Inflammatory macrophage treated with lipopolysaccharide for 1 hour (primary cell): ENCODE measurements around the gene RXFP4.
"Not testable (repeated sequence)": the region's sequence is repeated elsewhere in the genome, so short reads cannot be mapped to it uniquely, and the experiment has no call there.

Experiments used
- DNase-seq, 2 donors: peaks; one replicate each; pipeline ENCODE4 v3.0.0-alpha.2; 2020 to 2022

RXFP4 gene

GRCh38 chr1:155940993-155941844, at the start of gene RXFP4:
Gene RXFP4 (plus strand): TSS chr1:155941638. CDS start chr1:155941710, 72 bp downstream.
- no peak for DNase-seq

GRCh38 chr1:155892796-155893195, 48.6 kb upstream of the RXFP4 start:
- DNase-seq, result no peak

GRCh38 chr1:155893389-155894142, 47.9 kb upstream of the RXFP4 start:
- peak; percentile 61 to 65 for DNase-seq

GRCh38 chr1:155895617-155896016, 45.8 kb upstream of the RXFP4 start:
- DNase-seq, result not testable (repeated sequence)

GRCh38 chr1:155896476-155896875, 45.0 kb upstream of the RXFP4 start:
- not testable (repeated sequence) for DNase-seq

- DNase-seq, result no peak
Observed at GRCh38 chr1:155897746-155898145, 43.7 kb upstream of the RXFP4 start.

DNA sequence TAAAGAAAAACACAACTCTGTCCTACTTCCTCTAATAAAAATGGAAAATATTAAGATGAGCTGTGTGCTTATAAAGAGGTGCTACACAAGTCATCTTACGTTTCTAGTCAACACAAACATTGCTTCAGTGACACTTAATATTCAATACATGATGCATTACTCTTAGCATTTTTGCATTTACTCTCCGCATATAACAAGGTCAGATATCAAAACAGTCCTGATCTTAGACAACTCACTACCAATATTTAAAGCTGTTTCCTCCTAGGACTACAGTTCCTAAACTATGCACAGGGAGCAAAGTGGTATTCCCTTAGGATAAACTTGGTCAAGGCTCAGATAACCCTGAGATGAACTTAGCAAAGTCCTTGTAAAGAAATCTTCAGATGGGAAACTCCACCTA, 42.5 kb upstream of the RXFP4 start:
- no peak for DNase-seq

- DNase-seq, result no peak
Observed at GRCh38 chr1:155899683-155900082, 41.8 kb upstream of the RXFP4 start.

- DNase-seq, result no peak
Observed at GRCh38 chr1:155900161-155900560, 41.3 kb upstream of the RXFP4 start.

DNA sequence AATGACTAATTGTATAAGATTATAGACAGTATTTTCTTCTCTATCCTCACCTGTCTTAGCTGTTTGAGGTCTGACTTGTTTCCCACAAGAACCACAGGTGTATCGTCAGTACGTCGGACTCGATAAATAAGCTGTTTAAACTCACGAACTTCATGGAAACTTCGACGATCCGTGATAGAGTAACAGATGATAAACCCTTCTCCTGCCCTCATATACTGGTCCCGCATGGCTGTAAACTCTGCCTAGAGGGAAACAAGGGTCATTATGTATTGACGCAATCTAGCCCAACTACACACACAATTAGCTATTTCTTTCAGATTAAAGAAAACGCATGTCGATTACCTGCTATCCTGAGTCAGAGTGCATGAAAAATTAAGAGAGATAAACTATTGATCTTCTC, 37.2 kb upstream of the RXFP4 start:
- DNase-seq, result no peak

DNA sequence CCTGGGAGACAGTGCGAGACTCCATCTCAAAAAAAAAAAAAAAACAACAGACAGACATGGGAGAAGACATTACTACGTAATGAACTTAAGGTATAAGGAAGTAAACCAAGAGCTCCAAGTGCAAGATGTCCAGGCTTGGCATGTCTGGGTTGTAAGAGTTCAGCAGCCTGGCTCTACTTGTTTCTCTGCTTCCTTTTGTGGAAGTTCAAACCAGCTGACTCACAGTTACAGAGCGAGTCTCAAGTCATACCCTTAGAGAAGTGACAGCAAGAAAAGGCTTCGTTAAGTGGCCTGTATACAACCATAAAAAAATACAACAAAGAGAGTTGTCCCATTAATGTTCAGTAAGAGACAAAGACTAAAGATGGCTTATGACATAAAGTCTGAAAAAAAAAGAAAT, 31.5 kb upstream of the RXFP4 start:
- peak; percentile 78 to 79 for DNase-seq

DNA sequence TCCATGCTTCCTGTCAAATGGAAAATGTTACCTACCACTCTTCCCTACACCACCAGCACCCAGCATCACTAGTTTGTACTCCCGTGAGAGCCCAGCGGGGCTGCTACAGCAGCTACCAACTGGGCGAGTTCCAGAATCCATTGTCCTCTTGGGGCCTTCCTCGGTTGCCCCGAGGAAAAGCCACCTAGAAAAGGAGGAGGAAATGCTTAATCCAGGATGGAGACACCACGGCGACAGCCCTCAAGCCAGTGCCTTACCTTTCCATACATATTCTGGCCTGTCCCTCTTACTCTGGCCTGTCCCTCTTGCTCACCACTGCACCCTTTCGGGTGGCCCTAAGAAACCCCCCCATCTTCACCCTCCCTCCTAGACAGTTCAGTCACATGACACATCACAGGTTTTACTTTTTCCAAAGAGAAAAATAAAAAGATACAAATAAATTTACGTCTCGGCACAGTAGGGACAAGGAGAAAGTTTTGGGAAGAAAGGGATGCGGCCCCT, 30.8 kb upstream of the RXFP4 start:
- peak in 1 of 2 donors; percentile 26 for DNase-seq

GRCh38 chr1:155911156-155912055, 30.0 kb upstream of the RXFP4 start, which contains the start of gene RIT1:
Gene RIT1 (minus strand): TSS chr1:155911349. CDS start chr1:155910761, 588 bp downstream.
- DNase-seq, result peak; percentile 82 to 93

DNA sequence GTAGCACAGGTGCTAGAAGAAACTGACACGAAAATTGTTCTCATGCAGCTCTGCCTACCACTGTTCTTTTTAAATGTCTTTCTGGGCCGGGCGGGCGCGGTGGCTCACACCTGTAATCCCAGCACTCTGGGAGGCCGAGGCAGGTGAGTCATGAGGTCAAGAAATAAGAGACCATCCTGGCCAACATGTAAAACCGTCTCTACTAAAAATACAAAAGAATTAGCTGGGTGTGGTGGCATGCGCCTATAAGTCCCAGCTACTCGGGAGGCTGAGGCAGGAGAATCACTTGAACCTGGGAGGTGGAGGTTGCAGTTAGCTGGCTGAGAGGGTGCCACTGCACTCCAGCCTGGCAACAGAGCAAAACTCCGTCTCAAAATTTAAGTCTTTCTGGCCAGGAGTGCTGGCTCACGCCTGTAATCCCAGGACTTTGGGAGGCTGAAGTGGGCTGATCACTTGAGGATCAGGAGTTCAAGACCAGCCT, 29.3 kb upstream of the RXFP4 start:
- DNase-seq, result no peak

DNA sequence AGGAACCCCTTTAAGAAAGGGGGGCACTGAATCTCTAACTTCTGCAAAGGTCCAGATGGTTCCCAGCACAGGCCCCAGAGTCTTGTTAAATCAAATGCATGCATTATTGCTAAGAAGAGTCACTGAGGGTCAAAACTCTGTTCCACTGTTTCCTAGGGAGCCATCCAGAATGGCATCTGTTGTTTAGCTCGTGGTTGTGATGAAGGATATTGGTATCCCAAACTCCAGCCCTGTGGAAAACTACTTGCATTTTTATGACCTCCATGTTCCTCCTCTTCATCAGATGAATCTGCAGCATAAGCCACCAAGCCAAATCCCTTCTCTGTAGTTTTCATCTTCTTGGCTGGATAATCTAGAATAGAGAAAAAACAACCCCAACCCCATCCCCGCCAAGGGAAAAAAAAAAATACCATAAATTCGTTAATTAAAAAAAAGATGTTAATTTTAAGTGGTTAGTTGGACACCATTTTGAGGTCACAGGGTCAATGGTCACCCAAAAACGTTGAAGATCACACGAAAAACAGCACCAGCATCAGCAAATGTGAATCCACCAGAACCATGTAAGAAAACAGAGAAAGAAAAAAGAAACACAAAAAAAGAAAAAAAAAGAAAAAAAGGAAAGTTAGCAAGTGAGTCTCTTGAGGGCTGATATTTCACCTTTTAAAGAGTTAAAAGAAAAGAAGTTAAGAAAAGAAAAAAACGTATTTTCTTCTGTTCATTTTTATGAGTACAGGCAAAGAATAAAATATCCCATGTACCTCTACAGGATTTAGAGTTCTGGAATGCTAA, 27.3 kb upstream of the RXFP4 start:
- no peak for DNase-seq

DNA sequence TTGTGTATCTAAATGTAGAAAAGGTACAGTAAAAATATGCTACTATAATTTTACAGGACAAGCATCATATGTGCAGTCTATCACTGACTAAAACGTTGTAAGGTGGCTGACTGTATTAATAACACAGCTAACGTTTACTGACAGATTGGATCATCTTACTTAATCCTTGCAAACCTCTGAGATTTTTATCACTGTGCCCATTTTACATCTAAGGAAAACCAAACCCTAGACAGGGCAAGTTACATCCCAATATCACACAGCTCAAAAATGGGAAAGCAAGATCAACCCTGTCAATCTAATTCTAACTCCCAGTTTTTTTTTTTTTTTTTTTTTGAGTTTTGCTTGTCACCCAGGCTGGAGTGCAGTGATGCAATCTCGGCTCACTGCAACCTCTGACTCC, 22.8 kb upstream of the RXFP4 start:
- DNase-seq, result no peak

DNA sequence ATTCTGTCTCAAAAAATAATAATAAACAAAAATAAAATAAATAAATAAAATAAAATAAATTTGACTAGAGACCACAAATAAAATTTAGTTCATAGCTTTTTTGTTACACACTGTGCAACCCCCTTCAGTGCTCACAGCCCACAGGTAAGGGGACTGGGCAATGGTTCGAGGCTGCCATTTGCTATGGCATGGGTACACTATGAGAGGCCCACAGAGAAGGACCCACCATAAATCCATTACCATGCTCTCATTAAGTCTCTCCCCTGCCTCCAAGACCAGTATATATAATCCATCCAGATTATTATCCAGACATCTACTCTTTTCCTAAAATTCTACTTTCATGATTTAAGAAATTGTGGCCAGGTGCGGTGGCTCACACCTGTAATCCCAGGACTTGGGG, 21.6 kb upstream of the RXFP4 start:
- DNase-seq, result no peak

GRCh38 chr1:155920717-155921116, 20.7 kb upstream of the RXFP4 start:
- DNase-seq, result no peak

GRCh38 chr1:155925506-155925905, 15.9 kb upstream of the RXFP4 start:
- no peak for DNase-seq

DNA sequence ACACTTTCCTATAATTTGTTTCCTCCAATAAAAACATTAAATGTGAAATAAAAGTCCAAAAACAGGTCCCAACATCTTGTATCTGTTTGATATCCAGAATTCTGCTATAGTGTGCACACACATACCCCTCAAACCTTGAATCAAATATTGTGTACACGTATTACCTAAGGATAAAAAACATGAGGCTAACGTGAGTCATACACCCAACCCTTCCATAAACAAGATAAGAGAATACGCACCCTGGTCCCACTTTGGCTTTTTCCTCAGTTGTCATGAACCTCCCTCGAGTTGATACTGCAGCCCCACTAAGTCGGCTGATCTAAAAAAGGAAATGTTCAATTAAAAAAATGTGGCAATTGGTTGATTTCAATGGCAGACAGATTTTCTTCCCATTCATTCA, 12.4 kb upstream of the RXFP4 start:
- no peak for DNase-seq

DNA sequence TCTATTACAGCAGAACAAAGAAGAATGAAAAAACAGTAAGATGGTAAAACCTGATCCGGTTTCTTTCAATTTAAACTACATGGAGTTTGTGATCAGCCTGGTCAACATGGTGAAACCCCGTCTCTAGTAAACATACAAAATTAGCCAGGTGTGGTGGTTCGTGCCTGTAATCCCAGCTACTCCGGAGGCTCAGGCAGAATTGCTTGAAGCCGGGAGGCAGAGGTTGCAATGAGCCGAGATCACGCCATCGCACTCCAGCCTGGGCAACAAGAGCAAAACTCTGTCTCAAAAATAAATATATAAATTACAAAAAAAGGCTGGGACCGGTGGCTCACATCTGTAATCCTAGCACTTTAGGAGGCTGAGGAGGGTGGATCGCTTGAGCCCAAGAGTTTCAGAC, 10.7 kb upstream of the RXFP4 start:
- DNase-seq, result not testable (repeated sequence)
